ENCODE measurements around the gene NTRK2. TPM values are rescaled to one million over a fixed set of nuclear protein-coding genes. Genes with fewer than 3 reads are reported as not detected.

NTRK2 gene
- total RNA-seq, 2 experiments from 2014 or later: 0.06 TPM; not detected in 1

DNA sequence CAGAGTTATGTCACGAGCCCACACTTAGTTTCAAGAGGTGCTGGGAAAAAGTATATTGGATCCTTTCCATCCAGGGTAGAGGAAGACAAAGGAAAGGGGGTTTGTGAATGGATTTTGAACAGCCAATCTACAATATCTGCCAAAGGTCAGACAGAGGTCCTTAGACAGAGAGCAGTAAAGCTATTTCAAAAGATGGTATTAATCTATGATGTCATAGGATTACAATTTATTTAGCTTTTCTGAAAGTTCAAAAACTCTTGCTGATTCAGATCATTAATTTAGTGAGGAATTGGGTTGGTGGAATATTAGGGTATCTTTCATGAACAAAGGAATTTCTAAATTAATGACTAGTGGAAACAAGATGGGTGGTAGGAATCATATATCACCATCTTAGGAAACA, 126.9 kb downstream of the NTRK2 start:
- Histone ChIP-seq H3K36me3 (ENCODE audit: insufficient read depth, low read length) (no peaks in the 10 kb centered on the region), H4K20me1 (ENCODE audit: insufficient read depth, low read length) (no peaks in the 10 kb centered on the region), H3K4me2 (ENCODE audit: low read length) (no peak overlapping the region), H3K27ac (ENCODE audit: low read depth, low read length, poor library complexity, severe bottlenecking) (no peak overlapping the region), H3K9me2 (ENCODE audit: insufficient read depth, low read length) (no peaks in the 10 kb centered on the region), H2AFZ (ENCODE audit: low read length) (no peak overlapping the region), H3K4me3 (ENCODE audit: low read depth, low read length, poor library complexity, severe bottlenecking) (no peak overlapping the region), H3K9me3 (ENCODE audit: low read length) (no peaks in the 10 kb centered on the region), H3K4me1 (ENCODE audit: insufficient read depth, low read length, poor library complexity, severe bottlenecking) (no peaks in the 10 kb centered on the region), H3K79me2 (ENCODE audit: insufficient read depth, low read depth, low read length) (no peaks in the 10 kb centered on the region)
- POLR2A ChIA-PET: no interaction called here
- DNase-seq (ENCODE audit: low spot score): no peak
- intact Hi-C loops (cut with micrococcal nuclease; ENCODE audit: unreplicated experiment): no loop called here
- CTCF ChIA-PET (ENCODE audit: unreplicated experiment): no interaction called here
- TF ChIP-seq, protein P1, sequence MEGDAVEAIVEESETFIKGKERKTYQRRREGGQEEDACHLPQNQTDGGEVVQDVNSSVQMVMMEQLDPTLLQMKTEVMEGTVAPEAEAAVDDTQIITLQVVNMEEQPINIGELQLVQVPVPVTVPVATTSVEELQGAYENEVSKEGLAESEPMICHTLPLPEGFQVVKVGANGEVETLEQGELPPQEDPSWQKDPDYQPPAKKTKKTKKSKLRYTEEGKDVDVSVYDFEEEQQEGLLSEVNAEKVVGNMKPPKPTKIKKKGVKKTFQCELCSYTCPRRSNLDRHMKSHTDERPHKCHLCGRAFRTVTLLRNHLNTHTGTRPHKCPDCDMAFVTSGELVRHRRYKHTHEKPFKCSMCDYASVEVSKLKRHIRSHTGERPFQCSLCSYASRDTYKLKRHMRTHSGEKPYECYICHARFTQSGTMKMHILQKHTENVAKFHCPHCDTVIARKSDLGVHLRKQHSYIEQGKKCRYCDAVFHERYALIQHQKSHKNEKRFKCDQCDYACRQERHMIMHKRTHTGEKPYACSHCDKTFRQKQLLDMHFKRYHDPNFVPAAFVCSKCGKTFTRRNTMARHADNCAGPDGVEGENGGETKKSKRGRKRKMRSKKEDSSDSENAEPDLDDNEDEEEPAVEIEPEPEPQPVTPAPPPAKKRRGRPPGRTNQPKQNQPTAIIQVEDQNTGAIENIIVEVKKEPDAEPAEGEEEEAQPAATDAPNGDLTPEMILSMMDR (conservative IDR thresholded peaks at IDR 0.05; ENCODE audit: low read length): no peak
- no peak for TF ChIP-seq EZH2phosphoT487 (IDR thresholded peaks at IDR 0.05; ENCODE audit: borderline replicate concordance, low read depth, low read length)
- no TSS peak for BruUV-seq (replicated peaks)

DNA sequence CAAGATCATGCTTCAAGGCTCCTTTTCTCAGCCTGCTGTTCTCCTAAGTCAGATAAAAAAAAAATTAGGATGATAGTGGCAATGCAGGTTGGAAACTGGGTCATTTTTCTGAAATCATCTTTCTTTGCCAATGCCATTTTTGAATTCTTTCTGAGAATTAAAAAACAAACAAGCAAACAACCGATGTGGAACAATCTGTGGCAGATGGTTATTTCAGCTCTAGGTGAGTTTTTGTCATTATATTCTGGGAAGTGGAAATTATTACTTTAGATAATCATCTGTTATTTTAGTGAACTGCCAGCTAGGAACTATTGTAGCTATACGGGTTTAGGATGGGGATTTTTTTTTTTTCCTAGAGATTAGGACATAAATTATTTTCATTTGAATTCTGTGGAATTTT, 129.7 kb downstream of the NTRK2 start:
- no peaks in the 10 kb centered on the region for H3K4me1 ChIP-seq (ENCODE audit: insufficient read depth, low read length, poor library complexity, severe bottlenecking)
- no peak overlapping the region for H3K4me3 ChIP-seq (ENCODE audit: low read depth, low read length, poor library complexity, severe bottlenecking)
- CTCF ChIA-PET (ENCODE audit: unreplicated experiment): no interaction called here
- DNase-seq (ENCODE audit: low spot score): no peak
- no peak overlapping the region for H3K4me2 ChIP-seq (ENCODE audit: low read length)
- no peak for TF ChIP-seq EZH2phosphoT487 (IDR thresholded peaks at IDR 0.05; ENCODE audit: borderline replicate concordance, low read depth, low read length)
- TF ChIP-seq, protein P1 (conservative IDR thresholded peaks at IDR 0.05; ENCODE audit: low read length): no peak
- POLR2A ChIA-PET: no interaction called here
- H3K27ac ChIP-seq (ENCODE audit: low read depth, low read length, poor library complexity, severe bottlenecking): no peak overlapping the region
- H3K79me2 ChIP-seq (ENCODE audit: insufficient read depth, low read depth, low read length): no peaks in the 10 kb centered on the region
- H4K20me1 ChIP-seq (ENCODE audit: insufficient read depth, low read length): no peaks in the 10 kb centered on the region
- BruUV-seq (replicated peaks): no TSS peak
- H2AFZ ChIP-seq (ENCODE audit: low read length): no peak overlapping the region
- intact Hi-C loops (cut with micrococcal nuclease; ENCODE audit: unreplicated experiment): no loop called here
- H3K9me2 ChIP-seq (ENCODE audit: insufficient read depth, low read length): no peaks in the 10 kb centered on the region
- H3K36me3 ChIP-seq (ENCODE audit: insufficient read depth, low read length): no peaks in the 10 kb centered on the region
- H3K9me3 ChIP-seq (ENCODE audit: low read length): no peaks in the 10 kb centered on the region

DNA sequence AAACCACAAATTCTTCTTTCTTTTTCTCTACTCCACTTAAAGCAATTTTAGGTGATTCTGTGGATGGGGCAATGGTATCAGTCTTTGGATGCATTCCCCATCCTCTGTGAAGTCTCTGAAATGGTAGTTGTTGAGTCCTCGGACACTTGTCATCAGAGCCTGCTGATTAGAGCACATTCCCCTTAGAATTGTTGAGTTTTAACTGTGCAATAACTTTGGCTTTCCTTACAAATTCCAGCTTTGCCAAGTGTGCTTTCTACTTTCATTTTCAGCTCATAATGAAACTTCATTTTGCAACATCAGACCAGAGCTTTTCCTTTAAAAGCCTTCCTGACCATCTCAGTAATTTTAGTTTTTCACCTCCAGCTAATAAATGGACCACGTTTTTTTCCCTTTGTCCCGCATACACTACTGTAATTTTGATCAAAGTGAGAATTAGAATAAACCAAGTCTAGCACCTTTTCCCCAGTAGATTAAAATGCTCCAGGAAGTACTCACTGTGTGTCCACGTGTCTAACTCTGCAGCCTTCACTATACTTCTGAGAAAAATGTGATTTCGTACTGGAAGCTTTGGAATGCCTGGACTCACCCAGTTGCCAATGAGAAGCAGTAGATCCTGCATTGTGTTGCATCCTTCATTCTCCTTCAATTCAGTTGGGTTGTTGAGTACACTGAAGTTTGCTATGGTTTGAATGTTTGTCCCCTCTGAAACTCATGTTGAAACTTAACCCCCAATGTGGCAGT, 135.6 kb downstream of the NTRK2 start:
- intact Hi-C loops (cut with micrococcal nuclease; ENCODE audit: unreplicated experiment): no loop called here
- Histone ChIP-seq H3K9me3 (ENCODE audit: low read length) (no peaks in the 10 kb centered on the region), H3K4me2 (ENCODE audit: low read length) (no peak overlapping the region), H3K4me1 (ENCODE audit: insufficient read depth, low read length, poor library complexity, severe bottlenecking) (no peaks in the 10 kb centered on the region), H3K27ac (ENCODE audit: low read depth, low read length, poor library complexity, severe bottlenecking) (no peak overlapping the region), H3K36me3 (ENCODE audit: insufficient read depth, low read length) (no peaks in the 10 kb centered on the region), H4K20me1 (ENCODE audit: insufficient read depth, low read length) (no peaks in the 10 kb centered on the region), H3K79me2 (ENCODE audit: insufficient read depth, low read depth, low read length) (no peaks in the 10 kb centered on the region), H3K4me3 (ENCODE audit: low read depth, low read length, poor library complexity, severe bottlenecking) (no peak overlapping the region), H3K9me2 (ENCODE audit: insufficient read depth, low read length) (no peaks in the 10 kb centered on the region), H2AFZ (ENCODE audit: low read length) (no peak overlapping the region)
- ChIA-PET CTCF (ENCODE audit: unreplicated experiment) (no interaction called here), POLR2A (no interaction called here)
- BruUV-seq (replicated peaks): no TSS peak
- no peak for DNase-seq (ENCODE audit: low spot score)
- no peak for TF ChIP-seq EZH2phosphoT487 (IDR thresholded peaks at IDR 0.05; ENCODE audit: borderline replicate concordance, low read depth, low read length)
- TF ChIP-seq, protein P1 (conservative IDR thresholded peaks at IDR 0.05; ENCODE audit: low read length): no peak

All from OCI-LY7 (cell line).